HEK293 (cell line): Measurements from ENCODE around the gene TARS2.

Experiments
- HOXA7 ChIP-seq: sonication (generic); formaldehyde crosslinking; IDR thresholded peaks from 2 replicates; pipeline ENCODE4 v1.8.1; 2022; ENCODE audit warnings: missing genetic modification reagents, borderline replicate concordance
- KLF8 ChIP-seq: fragments of 450-650 bp; formaldehyde crosslinking; IDR thresholded peaks from 2 replicates; pipeline ENCODE4 v1.5.1; 2016; ENCODE audit warnings: missing biosample characterization, missing genetic modification characterization
- PBX3 ChIP-seq: sonication (generic); formaldehyde crosslinking; IDR thresholded peaks from 2 replicates; pipeline ENCODE4 v1.8.1; 2022; ENCODE audit warnings: mild to moderate bottlenecking, moderate library complexity, missing genetic modification reagents
- REST ChIP-seq: fragments of 450-650 bp; formaldehyde crosslinking; IDR thresholded peaks from 2 replicates; pipeline ENCODE4 v1.5.1; 2016; ENCODE audit warnings: missing biosample characterization, missing genetic modification characterization
- TCF7L2 ChIP-seq: IDR thresholded peaks from 2 replicates; pipeline ENCODE4 v1.6.1; 2011; ENCODE audit warnings: low read depth, mild to moderate bottlenecking, inconsistent platforms, low read length, moderate library complexity, borderline replicate concordance
- ZBTB44 ChIP-seq: fragments of 450-650 bp; IDR thresholded peaks from 2 replicates; pipeline ENCODE4 v1.5.1; 2018; ENCODE audit warnings: missing biosample characterization, mild to moderate bottlenecking, missing genetic modification characterization
- ZBTB49 ChIP-seq: fragments of 450-650 bp; formaldehyde crosslinking; IDR thresholded peaks from 2 replicates; pipeline ENCODE4 v1.5.1; 2016; ENCODE audit warnings: missing biosample characterization, missing genetic modification characterization, low read depth
- ZBTB8A ChIP-seq: fragments of 450-650 bp; formaldehyde crosslinking; IDR thresholded peaks from 2 replicates; pipeline ENCODE4 v1.5.1; 2016; ENCODE audit warnings: missing biosample characterization, missing genetic modification characterization
- ZFP3 ChIP-seq: fragments of 450-650 bp; formaldehyde crosslinking; IDR thresholded peaks from 2 replicates; pipeline ENCODE4 v1.5.1; 2016; ENCODE audit warnings: low read depth, missing biosample characterization, missing genetic modification characterization
- ZNF132 ChIP-seq: fragments of 450-650 bp; formaldehyde crosslinking; IDR thresholded peaks from 2 replicates; pipeline ENCODE4 v1.5.1; 2017; ENCODE audit warnings: missing biosample characterization, missing genetic modification characterization, borderline replicate concordance
- ZNF148 ChIP-seq: fragments of 450-650 bp; formaldehyde crosslinking; IDR thresholded peaks from 2 replicates; pipeline ENCODE4 v1.5.0; 2017; ENCODE audit warnings: missing biosample characterization, missing genetic modification characterization, borderline replicate concordance
- ZNF18 ChIP-seq: fragments of 450-650 bp; formaldehyde crosslinking; IDR thresholded peaks from 2 replicates; pipeline ENCODE4 v1.5.1; 2016; ENCODE audit warnings: missing biosample characterization, missing genetic modification characterization
- ZNF202 ChIP-seq: fragments of 450-650 bp; formaldehyde crosslinking; IDR thresholded peaks from 2 replicates; pipeline ENCODE4 v1.5.1; 2016; ENCODE audit warnings: missing biosample characterization, missing genetic modification characterization, borderline replicate concordance
- ZNF221 ChIP-seq: fragments of 450-650 bp; formaldehyde crosslinking; IDR thresholded peaks from 2 replicates; pipeline ENCODE4 v1.5.1; 2017; ENCODE audit warnings: missing biosample characterization, missing genetic modification characterization, borderline replicate concordance
- ZNF248 ChIP-seq: fragments of 450-650 bp; formaldehyde crosslinking; IDR thresholded peaks from 2 replicates; pipeline ENCODE4 v1.5.1; 2017; ENCODE audit warnings: missing biosample characterization, missing genetic modification characterization
- ZNF292 ChIP-seq: fragments of 450-650 bp; formaldehyde crosslinking; IDR thresholded peaks from 2 replicates; pipeline ENCODE4 v1.5.1; 2016; ENCODE audit warnings: low read depth, missing biosample characterization, missing genetic modification characterization, borderline replicate concordance
- ZNF341 ChIP-seq: fragments of 450-650 bp; formaldehyde crosslinking; IDR thresholded peaks from 2 replicates; pipeline ENCODE4; 2016; ENCODE audit warnings: low read depth, missing biosample characterization, missing genetic modification characterization
- ZNF398 ChIP-seq: fragments of 450-650 bp; formaldehyde crosslinking; IDR thresholded peaks from 2 replicates; pipeline ENCODE4 v1.5.1; 2017; ENCODE audit warnings: missing biosample characterization, missing genetic modification characterization
- ZNF561 ChIP-seq: fragments of 450-650 bp; IDR thresholded peaks from 2 replicates; pipeline ENCODE4 v1.5.1; 2018; ENCODE audit warnings: missing biosample characterization, missing genetic modification characterization, borderline replicate concordance
- ZNF645 ChIP-seq: fragments of 450-650 bp; formaldehyde crosslinking; IDR thresholded peaks from 2 replicates; pipeline ENCODE4; 2016; ENCODE audit warnings: missing biosample characterization, missing genetic modification characterization
- ZSCAN23 ChIP-seq: fragments of 450-650 bp; formaldehyde crosslinking; IDR thresholded peaks from 2 replicates; pipeline ENCODE4 v1.5.1; 2016; ENCODE audit warnings: missing biosample characterization, missing genetic modification characterization

TARS2 gene

GRCh38 chr1:150548632-150549495 is 61.6 kb downstream of the TARS2 start, which contains the start of gene ADAMTSL4 (continued):
- no peak for TF ChIP-seq ZNF292
- 0 out of 2 replicates have a peak, but pooled peaks have one; percentile 20 for TF ChIP-seq ZNF341
- peak; percentile 53; the same call in 1 of the 2 replicates for TF ChIP-seq PBX3 (CRISPR knock-in tag)
- peak; percentile 74 for TF ChIP-seq ZNF561 (tag by site-specific recombination)
- peak; percentile 72 for TF ChIP-seq ZBTB8A (tag by site-specific recombination)
- TF ChIP-seq ZNF18 (tag by site-specific recombination), result no peak
- TF ChIP-seq ZNF202 (tag by site-specific recombination), result no peak
- TF ChIP-seq ZNF645 (tag by site-specific recombination), result no peak
- no peak for TF ChIP-seq KLF8 (tag by site-specific recombination)
- TF ChIP-seq ZBTB44, result no peak
- no peak for TF ChIP-seq ZSCAN23
- TF ChIP-seq TCF7L2, result no peak
- peak; percentile 67 for TF ChIP-seq REST (tag by site-specific recombination)
- no peak for TF ChIP-seq ZNF221
- peak; percentile 43; the same call in 1 of the 2 replicates for TF ChIP-seq ZNF398 (tag by site-specific recombination)
- no peak for TF ChIP-seq ZNF148 (tag by site-specific recombination)
- TF ChIP-seq ZNF248 (tag by site-specific recombination), result no peak
- no peak for TF ChIP-seq ZFP3 (tag by site-specific recombination)
- no peak for TF ChIP-seq ZNF132
- no peak for TF ChIP-seq ZBTB49 (tag by site-specific recombination)
- TF ChIP-seq HOXA7 (CRISPR knock-in tag), result no peak
